ENCODE measurements around the gene SH3RF3.

The SH3RF3 gene

GRCh38 chr2:109339519-109339966 is 210.5 kb downstream of the SH3RF3 start:
- DNase-seq (ENCODE audit: low spot score), result peak; percentile 42

GRCh38 chr2:109340381-109340780 is 211.4 kb downstream of the SH3RF3 start:
- no peak for DNase-seq (ENCODE audit: low spot score)

- DNase-seq (ENCODE audit: low spot score), result peak; percentile 45
Measured at GRCh38 chr2:109341355-109342255, 212.6 kb downstream of the SH3RF3 start.

GRCh38 chr2:109342256-109342850 is 213.3 kb downstream of the SH3RF3 start:
- DNase-seq (ENCODE audit: low spot score), result peak; percentile 49

- peak; percentile 46 for DNase-seq (ENCODE audit: low spot score)
Measured at GRCh38 chr2:109342930-109343329, 213.9 kb downstream of the SH3RF3 start.

DNA sequence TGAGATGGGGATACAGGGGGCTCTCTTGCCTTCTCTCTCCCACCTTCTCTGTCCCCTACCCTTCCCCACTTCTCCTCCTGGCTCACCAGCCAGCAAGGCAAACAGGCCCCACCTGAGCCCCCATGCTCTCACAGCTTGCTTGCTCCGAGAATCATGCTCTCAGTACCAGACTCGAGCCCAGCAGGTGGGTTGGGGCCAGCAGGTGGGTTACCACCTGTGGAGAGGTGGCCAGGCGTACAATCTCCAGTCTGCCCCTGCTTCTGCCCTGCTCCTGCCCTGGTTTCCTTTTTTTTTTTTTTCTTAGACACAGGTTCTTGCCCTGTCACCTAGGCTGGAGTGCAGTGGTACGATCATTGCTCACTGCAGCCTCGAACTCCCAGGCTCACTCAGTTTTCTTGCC is 214.5 kb downstream of the SH3RF3 start:
- peak; percentile 52 for DNase-seq (ENCODE audit: low spot score)

DNA sequence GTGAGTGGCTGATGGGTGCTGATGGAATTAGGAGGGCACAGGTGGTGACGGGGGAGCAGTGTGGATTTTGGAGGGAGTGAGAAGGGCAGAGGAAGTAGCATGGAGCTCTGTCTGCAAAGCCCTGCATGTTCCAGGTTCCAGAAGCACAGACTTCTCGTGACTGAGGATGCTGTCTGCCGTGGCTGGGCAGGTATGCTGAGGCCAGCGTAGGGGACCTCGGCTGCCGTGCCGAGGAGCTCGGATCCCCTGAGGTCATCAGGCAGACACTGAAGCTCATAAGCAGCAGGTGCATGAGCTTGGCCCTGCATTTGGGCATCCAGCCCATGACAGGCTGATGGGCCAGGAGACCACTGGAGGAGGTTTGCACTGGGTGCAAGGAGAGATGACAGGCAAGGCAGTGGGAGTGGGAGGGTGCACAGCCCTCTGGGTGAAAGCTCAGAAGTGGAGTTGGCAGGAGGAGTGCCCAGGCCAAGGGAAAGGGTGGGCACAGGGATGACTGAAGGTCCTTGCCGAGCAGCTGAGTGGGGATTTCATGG is 215.3 kb downstream of the SH3RF3 start:
- no peak for DNase-seq (ENCODE audit: low spot score)

DNA sequence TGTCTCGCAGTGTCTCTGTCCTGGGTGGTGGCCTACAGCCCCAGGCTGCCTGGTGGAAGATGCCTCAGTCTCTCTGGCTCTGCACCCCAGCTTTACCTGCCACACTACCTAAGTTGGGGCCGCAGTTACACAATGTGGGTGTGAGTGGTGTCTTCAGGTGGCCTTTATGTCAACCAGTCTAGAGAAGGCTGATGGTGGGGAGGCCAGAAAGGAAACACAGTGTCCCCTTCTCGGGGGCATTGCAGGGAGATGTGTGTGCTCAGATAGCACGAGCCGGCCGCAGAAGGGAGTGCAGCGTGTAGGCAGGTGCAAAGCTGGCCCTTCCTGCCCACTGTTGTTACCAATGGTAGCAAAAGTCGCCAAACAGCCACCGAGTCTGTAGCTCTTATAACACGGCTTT is 216.1 kb downstream of the SH3RF3 start:
- DNase-seq (ENCODE audit: low spot score), result no peak

- no peak for DNase-seq (ENCODE audit: low spot score)
Measured at GRCh38 chr2:109345653-109346480, 216.9 kb downstream of the SH3RF3 start.

- no peak for DNase-seq (ENCODE audit: low spot score)
Measured at GRCh38 chr2:109346601-109347228, 217.7 kb downstream of the SH3RF3 start.

- DNase-seq (ENCODE audit: low spot score), result no peak
Measured at GRCh38 chr2:109347626-109348025, 218.6 kb downstream of the SH3RF3 start.

GRCh38 chr2:109348190-109348589 is 219.2 kb downstream of the SH3RF3 start:
- no peak for DNase-seq (ENCODE audit: low spot score)

- DNase-seq (ENCODE audit: low spot score), result no peak
Measured at GRCh38 chr2:109348671-109349502, 219.9 kb downstream of the SH3RF3 start.

- DNase-seq (ENCODE audit: low spot score), result no peak
Measured at GRCh38 chr2:109349503-109350465, 220.8 kb downstream of the SH3RF3 start.

- DNase-seq (ENCODE audit: low spot score), result no peak
Measured at GRCh38 chr2:109350526-109350925, 221.5 kb downstream of the SH3RF3 start.

- DNase-seq (ENCODE audit: low spot score), result no peak
Measured at GRCh38 chr2:109351164-109351756, 222.3 kb downstream of the SH3RF3 start.

DNA sequence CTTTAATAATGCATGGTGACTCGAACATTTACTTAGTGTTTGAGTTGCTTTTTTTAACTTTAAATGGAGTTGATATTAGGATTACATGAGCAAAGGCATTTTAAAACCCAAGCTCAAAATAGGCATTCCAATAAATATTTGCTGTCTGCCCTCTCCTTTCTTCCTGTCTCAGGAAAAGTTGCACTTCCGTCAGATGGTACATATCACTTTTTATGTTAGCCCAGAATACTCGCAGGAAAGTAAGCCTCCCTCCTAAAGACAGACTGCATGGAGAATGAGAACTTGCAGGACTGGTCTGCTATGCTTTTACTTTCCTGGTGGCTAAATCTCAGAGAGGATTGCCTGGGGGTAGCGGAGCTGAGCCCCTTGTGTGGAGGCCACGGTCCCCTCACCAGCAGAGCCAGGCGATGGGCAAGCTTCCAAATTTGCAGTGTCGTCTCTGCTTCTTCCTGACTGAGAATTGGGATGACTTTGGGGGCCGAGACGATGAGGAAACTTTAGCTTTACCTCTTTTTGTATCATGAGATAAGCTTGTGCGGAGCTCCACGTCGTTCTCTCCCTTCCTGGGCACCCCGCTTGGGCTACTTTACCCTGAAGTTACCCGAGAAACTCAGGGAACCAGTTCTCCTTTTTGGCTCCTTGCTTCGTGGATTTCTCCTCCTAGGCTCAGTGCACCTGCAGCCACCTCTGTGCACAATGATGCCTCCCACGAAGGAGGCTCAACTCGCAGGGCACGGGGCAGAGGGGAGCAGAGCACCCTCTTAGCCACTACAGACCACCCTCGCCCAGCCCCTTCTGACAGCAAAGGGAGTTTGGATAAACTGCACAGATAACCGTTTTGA is 223.3 kb downstream of the SH3RF3 start:
- DNase-seq (ENCODE audit: low spot score), result no peak
